Esophagus squamous epithelium (tissue), 4 donors: ENCODE results near the gene ECI1.

Source experiments
- POLR2A ChIP-seq, 4 donors: fragments of 450-650 bp; IDR thresholded peaks; one replicate each; pipeline ENCODE4 v1.6.1; 2017; ENCODE audit warnings: antibody characterized with exemption in 4 of 4, mild to moderate bottlenecking in 4 of 4, moderate library complexity in 3 of 4
- TF ChIP-seq, protein P1 (sequence below), 6 experiments: fragments of 450-650 bp in 4 of 6; fragments of 200-600 bp in 2 of 6; sonication (generic) in 2 of 6; IDR thresholded peaks; one replicate each; pipeline ENCODE4 v1.5.1; 2016 to 2019; ENCODE audit warnings: antibody characterized with exemption in 6 of 6, mild to moderate bottlenecking in 4 of 6, moderate library complexity in 4 of 6

DNA sequence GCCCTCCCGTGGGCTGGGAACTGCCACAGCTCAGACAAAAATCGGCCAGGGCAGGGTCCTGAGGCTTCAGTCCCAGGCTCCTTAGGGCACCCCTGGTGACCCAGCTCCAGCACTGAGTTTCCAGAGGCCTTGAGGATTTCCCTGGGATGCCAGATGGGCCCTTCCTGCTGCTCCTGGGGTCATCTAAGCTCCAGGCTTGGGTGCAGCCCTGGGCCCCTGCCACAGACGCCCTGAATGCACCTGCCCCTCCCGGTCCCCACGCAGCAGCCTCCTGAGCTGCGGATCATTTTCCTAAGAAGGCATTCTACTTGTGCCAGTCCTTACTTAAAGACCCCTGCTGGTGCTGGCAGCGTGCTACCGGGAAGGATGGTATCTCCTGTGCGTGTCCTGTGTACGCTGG, 22.5 kb upstream of the ECI1 start:
- TF ChIP-seq, protein P1, sequence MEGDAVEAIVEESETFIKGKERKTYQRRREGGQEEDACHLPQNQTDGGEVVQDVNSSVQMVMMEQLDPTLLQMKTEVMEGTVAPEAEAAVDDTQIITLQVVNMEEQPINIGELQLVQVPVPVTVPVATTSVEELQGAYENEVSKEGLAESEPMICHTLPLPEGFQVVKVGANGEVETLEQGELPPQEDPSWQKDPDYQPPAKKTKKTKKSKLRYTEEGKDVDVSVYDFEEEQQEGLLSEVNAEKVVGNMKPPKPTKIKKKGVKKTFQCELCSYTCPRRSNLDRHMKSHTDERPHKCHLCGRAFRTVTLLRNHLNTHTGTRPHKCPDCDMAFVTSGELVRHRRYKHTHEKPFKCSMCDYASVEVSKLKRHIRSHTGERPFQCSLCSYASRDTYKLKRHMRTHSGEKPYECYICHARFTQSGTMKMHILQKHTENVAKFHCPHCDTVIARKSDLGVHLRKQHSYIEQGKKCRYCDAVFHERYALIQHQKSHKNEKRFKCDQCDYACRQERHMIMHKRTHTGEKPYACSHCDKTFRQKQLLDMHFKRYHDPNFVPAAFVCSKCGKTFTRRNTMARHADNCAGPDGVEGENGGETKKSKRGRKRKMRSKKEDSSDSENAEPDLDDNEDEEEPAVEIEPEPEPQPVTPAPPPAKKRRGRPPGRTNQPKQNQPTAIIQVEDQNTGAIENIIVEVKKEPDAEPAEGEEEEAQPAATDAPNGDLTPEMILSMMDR (IDR thresholded peaks at IDR 0.05): no peak
- TF ChIP-seq POLR2A (IDR thresholded peaks at IDR 0.05): no peak
